Loucy (cell line): Measurements from ENCODE around the gene LGALS14.

Source experiments
- H2AFZ ChIP-seq: fragments of 200-600 bp; sonication (generic); 2 replicates; pipeline ENCODE4 v1.6.0; 2016; ENCODE audit warnings: antibody characterized with exemption, mild to moderate bottlenecking, low read length, moderate library complexity
- H3F3A ChIP-seq: fragments of 200-600 bp; 2 replicates; pipeline ENCODE4 v1.6.0; 2016; ENCODE audit warnings: antibody characterized with exemption, low read depth, mild to moderate bottlenecking
- H3K27me3 ChIP-seq: fragments of 200-600 bp; sonication (generic); 2 replicates; pipeline ENCODE4 v1.6.1; 2014; ENCODE audit warnings: low read length, mild to moderate bottlenecking; ENCODE audit not compliant: insufficient read depth, poor library complexity, severe bottlenecking
- H3K36me3 ChIP-seq: fragments of 200-600 bp; sonication (generic); 2 replicates; pipeline ENCODE4 v1.6.1; 2016; ENCODE audit warnings: low read length; ENCODE audit not compliant: insufficient read depth
- H3K4me1 ChIP-seq: fragments of 200-600 bp; sonication (generic); 2 replicates; pipeline ENCODE4 v1.5.1; 2014; ENCODE audit warnings: low read length, mild to moderate bottlenecking; ENCODE audit not compliant: insufficient read depth, poor library complexity, severe bottlenecking
- H3K4me2 ChIP-seq: fragments of 200-600 bp; sonication (generic); 2 replicates; pipeline ENCODE4 v1.6.0; 2014; ENCODE audit warnings: antibody characterized with exemption, low read length, low read depth, mild to moderate bottlenecking; ENCODE audit not compliant: poor library complexity, severe bottlenecking
- H3K4me3 ChIP-seq: fragments of 200-600 bp; sonication (generic); 2 replicates; pipeline ENCODE4 v1.5.1; 2014; ENCODE audit warnings: low read length, mild to moderate bottlenecking, mixed read lengths; ENCODE audit not compliant: poor library complexity, severe bottlenecking
- H3K79me2 ChIP-seq: fragments of 200-600 bp; sonication (generic); 2 replicates; pipeline ENCODE4 v1.6.1; 2014; ENCODE audit warnings: low read length; ENCODE audit not compliant: insufficient read depth
- H3K9ac ChIP-seq: fragments of 200-600 bp; sonication (generic); 2 replicates; pipeline ENCODE4 v1.6.0; 2014; ENCODE audit warnings: mild to moderate bottlenecking, low read depth, low read length, moderate library complexity; ENCODE audit not compliant: poor library complexity, severe bottlenecking
- H3K9me2 ChIP-seq: fragments of 200-600 bp; sonication (generic); replicated peaks from 2 replicates; pipeline ENCODE4 v1.6.1; 2016; ENCODE audit warnings: low read depth, low read length, mixed read lengths
- H3K9me3 ChIP-seq: fragments of 200-600 bp; sonication (generic); 2 replicates; pipeline ENCODE4 v1.6.1; 2014; ENCODE audit warnings: mild to moderate bottlenecking, antibody characterized with exemption, low read length, low read depth; ENCODE audit not compliant: insufficient read depth
- H4K20me1 ChIP-seq: fragments of 200-600 bp; sonication (generic); 2 replicates; pipeline ENCODE4 v1.6.0; 2014; ENCODE audit warnings: antibody characterized with exemption, low read length, mild to moderate bottlenecking; ENCODE audit not compliant: insufficient read depth, poor library complexity, severe bottlenecking
- CTCF ChIP-seq: fragments of 200-600 bp; sonication (generic); conservative IDR thresholded peaks from 2 replicates; pipeline ENCODE4 v1.5.1; 2014; ENCODE audit warnings: mild to moderate bottlenecking, antibody characterized with exemption, low read length
- EZH2phosphoT487 ChIP-seq: fragments of 200-600 bp; IDR thresholded peaks from 2 replicates; pipeline ENCODE4 v1.6.1; 2018; ENCODE audit warnings: antibody characterized with exemption, mild to moderate bottlenecking, moderate library complexity, borderline replicate concordance

LGALS14 gene

GRCh38 chr19:39729594-39729993, 25.3 kb downstream of the LGALS14 start:
- H3K36me3 ChIP-seq: no peaks in the 10 kb centered on the region
- no peaks in the 10 kb centered on the region for H3K9me2 ChIP-seq
- no peaks in the 10 kb centered on the region for H3K27me3 ChIP-seq
- H3K9ac ChIP-seq: no peak overlapping the region
- no peaks in the 10 kb centered on the region for H4K20me1 ChIP-seq
- H2AFZ ChIP-seq: no peak overlapping the region
- no peak for TF ChIP-seq EZH2phosphoT487
- TF ChIP-seq CTCF: no peak
- H3F3A ChIP-seq: no peaks in the 10 kb centered on the region
- H3K4me2 ChIP-seq: no peak overlapping the region
- no peaks in the 10 kb centered on the region for H3K9me3 ChIP-seq
- no peaks in the 10 kb centered on the region for H3K79me2 ChIP-seq
- no peak overlapping the region for H3K4me3 ChIP-seq
- H3K4me1 ChIP-seq: no peaks in the 10 kb centered on the region

- Histone ChIP-seq H3K9ac (no peak overlapping the region), H4K20me1 (no peaks in the 10 kb centered on the region), H3K4me2 (no peak overlapping the region), H3K4me3 (no peak overlapping the region), H3F3A (no peaks in the 10 kb centered on the region), H3K79me2 (no peaks in the 10 kb centered on the region), H3K36me3 (no peaks in the 10 kb centered on the region), H2AFZ (no peak overlapping the region), H3K27me3 (no peaks in the 10 kb centered on the region), H3K9me2 (no peaks in the 10 kb centered on the region), H3K9me3 (no peaks in the 10 kb centered on the region), H3K4me1 (no peaks in the 10 kb centered on the region)
- no peak for TF ChIP-seq EZH2phosphoT487
- no peak for TF ChIP-seq CTCF
Observed at GRCh38 chr19:39731685-39732084, 27.4 kb downstream of the LGALS14 start.

DNA sequence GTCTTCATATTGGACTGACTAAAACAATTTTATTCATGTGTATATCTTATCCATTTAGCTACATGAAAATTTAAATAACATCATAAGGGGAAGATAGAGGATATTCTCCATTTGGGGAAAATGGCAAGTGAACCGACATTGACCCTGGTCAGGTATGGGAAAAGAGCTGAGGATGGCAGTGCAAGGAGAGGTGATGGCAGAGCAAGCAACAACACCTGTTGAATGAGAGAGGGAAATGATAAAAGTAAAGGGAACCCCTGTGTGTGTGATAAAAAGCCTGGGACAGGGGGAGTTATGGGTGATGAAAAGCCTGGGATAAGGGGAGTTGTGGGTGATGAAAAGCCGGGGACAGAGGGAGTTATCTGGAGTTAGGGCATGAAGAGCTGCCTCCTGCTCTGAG, 29.6 kb downstream of the LGALS14 start:
- Histone ChIP-seq H3K79me2 (no peaks in the 10 kb centered on the region), H3K4me3 (no peak overlapping the region), H3K27me3 (no peaks in the 10 kb centered on the region), H3F3A (no peaks in the 10 kb centered on the region), H3K36me3 (no peaks in the 10 kb centered on the region), H3K9ac (no peak overlapping the region), H3K4me1 (no peaks in the 10 kb centered on the region), H3K4me2 (no peak overlapping the region), H4K20me1 (no peaks in the 10 kb centered on the region), H3K9me2 (no peaks in the 10 kb centered on the region), H3K9me3 (no peaks in the 10 kb centered on the region), H2AFZ (no peak overlapping the region)
- TF ChIP-seq EZH2phosphoT487: no peak
- no peak for TF ChIP-seq CTCF
